Cardiac fibroblast (primary cell): ENCODE results near the gene KAZN.
A peak's percentile ranks its signal among the peaks of the same experiment; 100 is the strongest.

Experiments
- DNase-seq, 2 donors: peaks; one replicate each; pipeline versions ENCODE4 v3.0.0 to v3.0.0-alpha.2; 2010; ENCODE audit warnings: low read depth in 2 of 2
- H3K4me3 ChIP-seq, 2 donors: replicated peaks in 1 of 2; 1 replicate in 1 of 2; 2 replicates in 1 of 2; pipeline ENCODE4 v1.5.1; 2011; ENCODE audit warnings: low read depth in 2 of 2, low read length in 2 of 2, mild to moderate bottlenecking in 2 of 2, moderate library complexity in 1 of 2
- TF ChIP-seq, protein P1 (sequence below): IDR thresholded peaks from one replicate; pipeline ENCODE4 v1.5.1; 2011; ENCODE audit warnings: low read depth, mild to moderate bottlenecking, low read length, inconsistent platforms

Gene KAZN

DNA sequence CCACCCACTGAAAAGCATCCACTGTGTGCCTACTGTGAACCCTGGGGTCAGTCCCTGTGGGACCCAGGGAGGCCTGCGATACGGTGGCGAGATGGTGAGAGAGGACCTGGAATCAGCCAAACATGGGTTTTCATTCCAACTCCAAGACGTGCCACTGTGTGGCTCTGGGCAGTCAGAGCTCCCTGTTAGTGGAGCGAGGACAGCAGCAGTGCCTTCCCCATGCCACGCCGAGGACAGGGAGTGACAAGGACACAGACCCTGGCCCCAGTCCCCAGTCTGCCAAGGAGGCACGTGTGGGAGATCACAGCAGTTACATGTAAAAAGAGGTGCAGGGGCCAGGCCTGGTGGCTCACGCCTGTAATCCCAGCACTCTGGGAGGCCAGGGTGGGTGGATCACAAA is 504.2 kb downstream of the KAZN start:
- H3K4me3 ChIP-seq, result no peak overlapping the region
- no peak for DNase-seq
- TF ChIP-seq, protein P1, sequence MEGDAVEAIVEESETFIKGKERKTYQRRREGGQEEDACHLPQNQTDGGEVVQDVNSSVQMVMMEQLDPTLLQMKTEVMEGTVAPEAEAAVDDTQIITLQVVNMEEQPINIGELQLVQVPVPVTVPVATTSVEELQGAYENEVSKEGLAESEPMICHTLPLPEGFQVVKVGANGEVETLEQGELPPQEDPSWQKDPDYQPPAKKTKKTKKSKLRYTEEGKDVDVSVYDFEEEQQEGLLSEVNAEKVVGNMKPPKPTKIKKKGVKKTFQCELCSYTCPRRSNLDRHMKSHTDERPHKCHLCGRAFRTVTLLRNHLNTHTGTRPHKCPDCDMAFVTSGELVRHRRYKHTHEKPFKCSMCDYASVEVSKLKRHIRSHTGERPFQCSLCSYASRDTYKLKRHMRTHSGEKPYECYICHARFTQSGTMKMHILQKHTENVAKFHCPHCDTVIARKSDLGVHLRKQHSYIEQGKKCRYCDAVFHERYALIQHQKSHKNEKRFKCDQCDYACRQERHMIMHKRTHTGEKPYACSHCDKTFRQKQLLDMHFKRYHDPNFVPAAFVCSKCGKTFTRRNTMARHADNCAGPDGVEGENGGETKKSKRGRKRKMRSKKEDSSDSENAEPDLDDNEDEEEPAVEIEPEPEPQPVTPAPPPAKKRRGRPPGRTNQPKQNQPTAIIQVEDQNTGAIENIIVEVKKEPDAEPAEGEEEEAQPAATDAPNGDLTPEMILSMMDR, result no peak

DNA sequence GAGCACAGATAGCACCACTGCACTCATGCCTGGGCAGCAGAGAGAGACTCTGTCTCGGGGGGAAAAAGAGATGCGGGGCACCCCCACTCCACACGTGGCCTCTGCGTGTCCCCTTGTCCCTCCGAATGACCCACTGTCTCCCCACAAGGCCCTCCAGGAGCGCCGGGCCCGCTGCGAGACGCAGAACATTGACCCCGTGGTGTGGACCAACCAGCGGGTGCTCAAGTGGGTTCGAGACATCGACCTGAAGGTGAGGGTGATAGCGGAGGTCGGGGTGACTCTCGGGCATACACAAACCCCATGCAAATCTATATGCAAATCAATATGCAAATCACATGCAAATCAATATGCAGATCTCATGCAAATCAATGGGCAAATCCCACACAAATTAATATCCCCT is 504.7 kb downstream of the KAZN start:
- H3K4me3 ChIP-seq, result no peak overlapping the region
- TF ChIP-seq, protein P1, result no peak
- no peak for DNase-seq

DNA sequence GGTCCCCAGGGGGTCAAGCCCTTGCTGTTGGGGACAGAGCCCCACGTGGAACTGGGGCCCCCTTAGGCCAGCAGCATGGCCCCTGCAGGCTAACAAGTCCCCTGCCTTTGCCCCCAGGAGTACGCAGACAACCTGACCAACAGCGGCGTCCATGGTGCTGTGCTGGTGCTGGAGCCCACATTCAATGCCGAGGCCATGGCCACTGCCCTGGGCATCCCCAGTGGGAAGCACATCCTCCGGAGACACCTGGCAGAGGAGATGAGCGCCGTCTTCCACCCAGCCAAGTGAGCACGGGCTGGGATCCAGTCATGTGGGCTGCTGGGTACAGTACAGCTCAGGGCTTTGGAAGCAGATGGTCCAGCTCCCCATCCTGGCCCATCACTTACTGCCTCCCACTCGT is 505.4 kb downstream of the KAZN start:
- no peak for DNase-seq
- TF ChIP-seq, protein P1, result no peak

DNA sequence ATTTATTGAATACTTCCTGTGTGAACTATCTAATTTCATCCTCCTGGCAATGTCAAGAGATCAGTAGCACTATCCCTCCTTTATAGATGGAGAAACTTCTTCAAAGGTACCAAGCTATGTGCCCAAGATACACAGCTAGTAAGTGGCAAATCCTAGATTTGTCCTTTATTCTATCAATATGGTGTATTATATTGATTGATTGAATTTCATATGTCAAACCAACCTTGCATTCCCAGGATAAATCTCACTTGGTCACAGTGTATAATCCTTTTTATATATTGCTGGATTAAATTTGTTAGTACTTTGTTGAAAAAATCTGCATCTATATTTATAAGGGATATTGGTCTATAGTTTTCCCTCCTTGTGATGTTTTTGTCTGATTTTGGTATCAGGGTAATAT is 506.3 kb downstream of the KAZN start:
- TF ChIP-seq, protein P1, result no peak
- H3K4me3 ChIP-seq, result no peak overlapping the region
- no peak for DNase-seq

More for the DNA sequence above, 505.4 kb downstream of the KAZN start:
- no peak overlapping the region for H3K4me3 ChIP-seq

DNA sequence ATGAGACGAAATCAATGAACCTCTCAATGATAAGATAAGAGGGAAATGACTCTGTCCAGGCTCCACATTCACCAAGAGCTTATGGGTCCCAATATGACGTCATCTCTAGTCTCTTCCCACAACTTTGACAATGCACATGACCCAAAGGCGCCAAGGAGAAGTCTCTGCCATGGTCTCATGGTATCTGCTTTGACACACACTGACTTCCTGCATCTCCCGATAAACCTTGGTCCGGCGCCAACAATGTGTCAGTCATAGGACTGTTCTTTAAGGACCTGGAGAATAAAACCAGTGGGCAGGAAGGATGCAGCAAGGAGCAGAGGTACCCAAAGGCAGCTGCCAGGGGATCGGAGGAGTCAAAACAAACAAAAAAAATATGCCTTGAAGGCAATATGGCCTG is 508.1 kb downstream of the KAZN start:
- DNase-seq, result peak in 1 of 2 donors; percentile 44
- TF ChIP-seq, protein P1, result no peak
- H3K4me3 ChIP-seq, result no peak overlapping the region

DNA sequence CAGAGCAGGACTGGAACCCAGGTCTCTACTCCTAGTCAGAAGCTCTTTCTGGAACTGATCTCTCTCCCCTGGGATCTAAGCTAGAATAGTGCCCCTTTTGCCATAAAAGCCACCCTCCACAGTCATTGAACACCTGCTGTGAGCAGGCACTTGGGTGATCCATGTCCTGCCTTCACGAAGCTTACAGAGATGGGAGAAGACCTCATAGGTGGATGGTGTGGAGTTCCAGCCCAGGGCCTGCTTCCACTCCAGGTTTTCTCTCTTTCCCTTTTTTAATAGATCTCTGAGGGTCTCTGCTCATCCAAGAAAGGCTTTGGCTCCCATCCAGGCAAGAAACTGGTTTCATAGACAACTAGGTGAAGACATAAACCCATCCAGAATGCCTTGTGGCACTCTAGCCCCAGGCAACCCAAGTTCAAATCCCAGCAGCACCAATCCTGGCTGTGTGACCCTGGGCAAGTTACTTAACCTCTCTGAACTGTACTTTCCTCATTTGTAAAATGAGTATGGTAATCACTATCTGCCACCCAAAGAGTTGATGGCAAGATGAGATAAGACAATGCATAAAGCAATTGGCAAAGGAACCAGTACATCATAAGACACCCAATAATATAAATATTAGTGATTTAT is 508.7 kb downstream of the KAZN start:
- no peak overlapping the region for H3K4me3 ChIP-seq
- no peak for DNase-seq
- TF ChIP-seq, protein P1, result no peak

DNA sequence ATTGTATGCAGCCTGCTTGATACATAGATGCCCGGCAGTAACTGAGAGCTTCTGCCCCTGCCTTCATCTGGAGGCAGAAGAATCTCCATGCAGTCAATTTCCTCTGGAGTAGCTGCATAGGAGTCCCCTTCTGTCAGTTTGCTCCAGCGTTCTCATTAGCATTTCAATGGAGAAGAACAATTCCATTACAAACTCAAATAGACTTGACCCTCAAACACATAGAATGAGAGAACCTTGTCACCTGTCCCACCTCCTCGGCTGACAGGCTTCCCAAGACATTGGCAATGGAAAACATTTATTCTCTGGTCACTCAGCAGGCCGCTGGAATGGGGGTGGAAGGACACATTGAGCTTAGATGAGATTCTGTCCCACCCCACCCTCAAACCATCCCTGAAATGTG is 509.4 kb downstream of the KAZN start:
- TF ChIP-seq, protein P1, result no peak
- no peak overlapping the region for H3K4me3 ChIP-seq
- no peak for DNase-seq
